Measurements from ENCODE around the gene PKD1L1. TPM values are rescaled to one million over a fixed set of nuclear protein-coding genes. Genes with fewer than 3 reads are reported as not detected.
A peak's percentile ranks its signal among the peaks of the same experiment; 100 is the strongest.

Gene PKD1L1
- total and polyA plus RNA-seq, 11 donors: 1.1 to 3.7 (median 2.3) TPM

- no peak overlapping the region for H3K4me3 ChIP-seq
- intact Hi-C loops (cut with DNase I): no loop called here
- peaks cover 0 to 9% (median 0%) of the 10 kb centered on the region in 12 donors for H3K4me1 ChIP-seq
- no peaks in the 10 kb centered on the region for H3K9me3 ChIP-seq
- TF ChIP-seq POLR2A (IDR thresholded peaks at IDR 0.05): no peak
- TF ChIP-seq, protein P1, sequence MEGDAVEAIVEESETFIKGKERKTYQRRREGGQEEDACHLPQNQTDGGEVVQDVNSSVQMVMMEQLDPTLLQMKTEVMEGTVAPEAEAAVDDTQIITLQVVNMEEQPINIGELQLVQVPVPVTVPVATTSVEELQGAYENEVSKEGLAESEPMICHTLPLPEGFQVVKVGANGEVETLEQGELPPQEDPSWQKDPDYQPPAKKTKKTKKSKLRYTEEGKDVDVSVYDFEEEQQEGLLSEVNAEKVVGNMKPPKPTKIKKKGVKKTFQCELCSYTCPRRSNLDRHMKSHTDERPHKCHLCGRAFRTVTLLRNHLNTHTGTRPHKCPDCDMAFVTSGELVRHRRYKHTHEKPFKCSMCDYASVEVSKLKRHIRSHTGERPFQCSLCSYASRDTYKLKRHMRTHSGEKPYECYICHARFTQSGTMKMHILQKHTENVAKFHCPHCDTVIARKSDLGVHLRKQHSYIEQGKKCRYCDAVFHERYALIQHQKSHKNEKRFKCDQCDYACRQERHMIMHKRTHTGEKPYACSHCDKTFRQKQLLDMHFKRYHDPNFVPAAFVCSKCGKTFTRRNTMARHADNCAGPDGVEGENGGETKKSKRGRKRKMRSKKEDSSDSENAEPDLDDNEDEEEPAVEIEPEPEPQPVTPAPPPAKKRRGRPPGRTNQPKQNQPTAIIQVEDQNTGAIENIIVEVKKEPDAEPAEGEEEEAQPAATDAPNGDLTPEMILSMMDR (IDR thresholded peaks at IDR 0.05): no peak
- no peaks in the 10 kb centered on the region for H3K27me3 ChIP-seq
- no peak for DNase-seq
- H3K36me3 ChIP-seq: peaks cover 0 to 46% (median 0%) of the 10 kb centered on the region in 9 donors
- H3K27ac ChIP-seq: no peak overlapping the region
- 78 to 92% (median 88%) methylated on average over 8 to 10 of the region's 10 CpGs for WGBS, 4 donors
- no peak for ATAC-seq
Observed at GRCh38 chr7:47885309-47885986, 62.8 kb downstream of the PKD1L1 start.

GRCh38 chr7:47884675-47885074 lies 63.6 kb downstream of the PKD1L1 start:
- ATAC-seq (no peak), DNase-seq (no peak)
- WGBS, 4 donors: 44 to 84% (median 68%) methylated on average over 2 of the region's 2 CpGs
- H3K36me3 ChIP-seq: peaks cover 0 to 46% (median 0%) of the 10 kb centered on the region in 9 donors
- H3K4me1 ChIP-seq: peaks cover 0 to 9% (median 0%) of the 10 kb centered on the region in 12 donors
- no peaks in the 10 kb centered on the region for H3K27me3 ChIP-seq
- intact Hi-C loops (cut with DNase I): no loop called here
- H3K4me3 ChIP-seq: no peak overlapping the region
- no peaks in the 10 kb centered on the region for H3K9me3 ChIP-seq
- H3K27ac ChIP-seq: no peak overlapping the region
- no peak for TF ChIP-seq POLR2A (IDR thresholded peaks at IDR 0.05)
- TF ChIP-seq, protein P1 (IDR thresholded peaks at IDR 0.05): no peak

- Histone ChIP-seq H3K4me1 (peaks cover 0 to 12% (median 0%) of the 10 kb centered on the region in 12 donors), H3K9me3 (no peaks in the 10 kb centered on the region), H3K27ac (no peak overlapping the region), H3K36me3 (peaks cover 0 to 60% (median 0%) of the 10 kb centered on the region in 9 donors), H3K27me3 (no peaks in the 10 kb centered on the region), H3K4me3 (no peak overlapping the region)
- intact Hi-C loops (cut with DNase I): no loop called here
- 63 to 70% (median 69%) methylated on average over 3 of the region's 3 CpGs for WGBS, 4 donors
- TF ChIP-seq POLR2A (IDR thresholded peaks at IDR 0.05): no peak
- TF ChIP-seq, protein P1 (IDR thresholded peaks at IDR 0.05): no peak
- peak in 2 of 4 donors; percentile 22 to 53 for ATAC-seq
- peak in 1 of 5 donors; percentile 16 for DNase-seq
Observed at GRCh38 chr7:47882635-47883034, 65.6 kb downstream of the PKD1L1 start.

- 81 to 92% (median 87%) methylated on average over 4 of the region's 4 CpGs for WGBS, 4 donors
- DNase-seq (no peak), ATAC-seq (no peak)
- intact Hi-C loops (cut with DNase I): no loop called here
- peaks cover 0 to 15% (median 0%) of the 10 kb centered on the region in 12 donors for H3K4me1 ChIP-seq
- H3K9me3 ChIP-seq: no peaks in the 10 kb centered on the region
- no peaks in the 10 kb centered on the region for H3K27me3 ChIP-seq
- no peak overlapping the region for H3K4me3 ChIP-seq
- peaks cover 0 to 62% (median 0%) of the 10 kb centered on the region in 9 donors for H3K36me3 ChIP-seq
- no peak overlapping the region for H3K27ac ChIP-seq
- TF ChIP-seq POLR2A (IDR thresholded peaks at IDR 0.05): no peak
- TF ChIP-seq, protein P1 (IDR thresholded peaks at IDR 0.05): no peak
Observed at GRCh38 chr7:47881256-47881655, 67.0 kb downstream of the PKD1L1 start.

Data from heart left ventricle (tissue), 16 donors.